ENCODE data around the gene MKNK1.

GRCh38 chr1:46615735-46616134 lies 11.7 kb upstream of the MKNK1 start:
- TF ChIP-seq EZH2phosphoT487 (IDR thresholded peaks at IDR 0.05; ENCODE audit: insufficient read depth, low read depth) = no peak
- TF ChIP-seq EZH2 (IDR thresholded peaks at IDR 0.05; ENCODE audit: insufficient read depth, poor library complexity, severe bottlenecking) = no peak
